ENCODE data around the gene TSSK3.

Gene TSSK3

GRCh38 chr1:32362474-32363313 lies at the start of gene TSSK3, which contains the start of gene FAM229A:
Gene TSSK3, plus strand, starts transcription at chr1:32362539. Its CDS starts 163 bp downstream, at chr1:32362702.
Gene FAM229A, minus strand, starts transcription at chr1:32362485. Its CDS starts 394 bp downstream, at chr1:32362091.
- DNase-seq, result no peak

GRCh38 chr1:32316903-32317277 lies 45.4 kb upstream of the TSSK3 start:
- no peak for DNase-seq

- no peak for DNase-seq
Measured at GRCh38 chr1:32318127-32318869, 44.0 kb upstream of the TSSK3 start.

GRCh38 chr1:32321712-32322291 lies 40.5 kb upstream of the TSSK3 start:
- DNase-seq, result no peak

- DNase-seq, result no peak
Measured at GRCh38 chr1:32327204-32327603, 35.1 kb upstream of the TSSK3 start.

GRCh38 chr1:32329931-32330466 lies 32.3 kb upstream of the TSSK3 start:
- no peak for DNase-seq

- no peak for DNase-seq
Measured at GRCh38 chr1:32330558-32331151, 31.7 kb upstream of the TSSK3 start.

GRCh38 chr1:32331549-32331948 lies 30.8 kb upstream of the TSSK3 start:
- no peak for DNase-seq

GRCh38 chr1:32332290-32333079 lies 29.9 kb upstream of the TSSK3 start:
- DNase-seq, result no peak

- DNase-seq, result no peak
Measured at GRCh38 chr1:32333251-32333963, 28.9 kb upstream of the TSSK3 start.

GRCh38 chr1:32334274-32334861 lies 28.0 kb upstream of the TSSK3 start:
- DNase-seq, result no peak

- DNase-seq, result peak; percentile 71
Measured at GRCh38 chr1:32334864-32335534, 27.3 kb upstream of the TSSK3 start.

- DNase-seq, result no peak
Measured at GRCh38 chr1:32335535-32335789, 26.9 kb upstream of the TSSK3 start.

GRCh38 chr1:32335790-32336590 lies 26.3 kb upstream of the TSSK3 start, which contains the start of gene MARCKSL1:
Gene MARCKSL1, minus strand, starts transcription at chr1:32336233. Its CDS starts 200 bp downstream, at chr1:32336033.
- peak; percentile 89 for DNase-seq

- DNase-seq, result no peak
Measured at GRCh38 chr1:32336591-32336932, 25.8 kb upstream of the TSSK3 start.

GRCh38 chr1:32336963-32337675 lies 25.2 kb upstream of the TSSK3 start:
- peak; percentile 53 for DNase-seq

GRCh38 chr1:32337855-32338636 lies 24.3 kb upstream of the TSSK3 start:
- DNase-seq, result no peak

- DNase-seq, result no peak
Measured at GRCh38 chr1:32338637-32339145, 23.6 kb upstream of the TSSK3 start.
